Natural killer cell (primary cell): ENCODE results near the gene ZPLD1. TPM values are rescaled to one million over a fixed set of nuclear protein-coding genes. Genes with fewer than 3 reads are reported as not detected.

ENCODE experiments used
- ATAC-seq, 3 donors: fragments of 150-1000 bp in 2 of 3; fragments of 200-7000 bp in 1 of 3; cut with Tn5 transposase; 1 replicate in 1 of 3; 2 replicates in 2 of 3; pipeline ENCODE4 v1.10.0; 2021; ENCODE audit warnings: mild to moderate bottlenecking in 2 of 3, moderate library complexity in 2 of 3
- DNase-seq, 2 donors: peaks; one replicate each; pipeline versions ENCODE4 v3.0.0 to v3.0.0-alpha.2; 2013 to 2021; ENCODE audit warnings: mixed read lengths in 1 of 2
- H3K27ac ChIP-seq: one replicate; pipeline ENCODE4 v1.5.1; 2013; ENCODE audit warnings: mild to moderate bottlenecking, low read length
- H3K27me3 ChIP-seq: one replicate; pipeline ENCODE4 v1.6.1; 2013; ENCODE audit warnings: low read length; ENCODE audit not compliant: control insufficient read depth, insufficient read depth
- H3K36me3 ChIP-seq: one replicate; pipeline ENCODE4 v1.6.1; 2013; ENCODE audit warnings: low read length; ENCODE audit not compliant: control insufficient read depth, insufficient read depth
- H3K4me1 ChIP-seq: one replicate; pipeline ENCODE4 v1.6.1; 2013; ENCODE audit warnings: low read length; ENCODE audit not compliant: control insufficient read depth, insufficient read depth
- H3K4me3 ChIP-seq: one replicate; pipeline ENCODE4 v1.5.1; 2013; ENCODE audit warnings: low read length
- H3K9me3 ChIP-seq: one replicate; pipeline ENCODE4 v1.6.1; 2013; ENCODE audit warnings: low read length; ENCODE audit not compliant: control insufficient read depth, insufficient read depth
- H3K27ac Mint-ChIP-seq, 2 donors: one replicate each; pipeline ENCODE4 v1.8.0; 2022; ENCODE audit warnings: mild to moderate bottlenecking in 2 of 2, mixed read lengths in 2 of 2, moderate library complexity in 1 of 2
- H3K27me3 Mint-ChIP-seq, 2 donors: one replicate each; pipeline ENCODE4 v1.8.0; 2022; ENCODE audit warnings: low read depth in 2 of 2, mixed read lengths in 2 of 2
- H3K36me3 Mint-ChIP-seq: one replicate; pipeline ENCODE4 v1.8.0; 2022; ENCODE audit warnings: mixed read lengths
- H3K4me1 Mint-ChIP-seq, 2 donors: one replicate each; pipeline ENCODE4 v1.8.0; 2022; ENCODE audit warnings: mixed read lengths in 2 of 2
- H3K4me3 Mint-ChIP-seq: one replicate; pipeline ENCODE4 v1.8.0; 2022; ENCODE audit warnings: mild to moderate bottlenecking, moderate library complexity, mixed read lengths
- H3K9me3 Mint-ChIP-seq, 2 donors: one replicate each; pipeline ENCODE4 v1.8.0; 2022; ENCODE audit warnings: mixed read lengths in 2 of 2
- WGBS: methylation state at CpG from one replicate; pipeline ENCODE4 v1.1.7; 2013; ENCODE audit warnings: missing lambda C conversion rate; ENCODE audit not compliant: insufficient coverage; 5-methylcytosine and 5-hydroxymethylcytosine counted together
- intact Hi-C: fragments of 100-400 bp; cut with micrococcal nuclease; formaldehyde crosslinking; loops from one replicate; pipeline ENCODE4 v1.14.2; 2022
- total RNA-seq, 4 donors: library from RNA; stranded (reverse); fragments of 120-200 nt in 1 of 4; gene quantifications; one replicate each; pipeline versions ENCODE4 v1.2.3 to v1.2.4, GENCODE V29; 2013 to 2022
- TF ChIP-seq, protein P1 (sequence below): fragments of 200-600 bp; IDR thresholded peaks from one replicate; pipeline ENCODE4 v1.8.0; 2022; ENCODE audit warnings: antibody characterized with exemption

ZPLD1 gene
- total RNA-seq, 3 donors from 2014 or later (not counting 1 experiment from before 2014, with no cell fraction given) = not detected

DNA sequence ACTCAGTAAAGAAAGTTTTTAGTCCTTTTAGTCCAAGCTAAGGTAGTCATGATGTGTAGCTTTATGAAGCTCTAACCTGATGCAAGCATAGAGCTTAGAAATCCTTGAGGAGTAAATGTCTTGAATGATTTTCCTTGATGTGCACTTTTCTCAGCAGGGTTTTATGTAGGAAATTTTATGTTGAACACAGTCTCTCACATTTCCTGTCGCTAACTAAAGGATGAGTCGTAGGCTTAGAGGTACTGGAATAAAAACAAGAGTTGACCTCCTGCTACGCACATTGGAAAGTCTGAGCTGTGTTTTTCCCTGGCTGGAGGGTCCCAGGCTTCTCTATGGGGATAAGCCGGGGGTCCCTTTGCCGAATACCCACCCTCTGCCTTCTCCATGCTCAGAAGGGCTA lies 34.7 kb upstream of the ZPLD1 start:
- H3K27me3 Mint-ChIP-seq = no peaks in the 10 kb centered on the region
- Histone ChIP-seq H3K36me3 (no peaks in the 10 kb centered on the region), H3K27ac (no peak overlapping the region), H3K4me3 (no peak overlapping the region), H3K9me3 (no peaks in the 10 kb centered on the region), H3K27me3 (no peaks in the 10 kb centered on the region), H3K4me1 (no peaks in the 10 kb centered on the region)
- intact Hi-C loops = no loop called here
- DNase-seq (no peak), ATAC-seq (no peak)
- H3K27ac Mint-ChIP-seq = no peak overlapping the region
- peaks cover 0 to 2% of the 10 kb centered on the region in 2 donors for H3K9me3 Mint-ChIP-seq
- no peaks in the 10 kb centered on the region for H3K4me1 Mint-ChIP-seq
- TF ChIP-seq, protein P1, sequence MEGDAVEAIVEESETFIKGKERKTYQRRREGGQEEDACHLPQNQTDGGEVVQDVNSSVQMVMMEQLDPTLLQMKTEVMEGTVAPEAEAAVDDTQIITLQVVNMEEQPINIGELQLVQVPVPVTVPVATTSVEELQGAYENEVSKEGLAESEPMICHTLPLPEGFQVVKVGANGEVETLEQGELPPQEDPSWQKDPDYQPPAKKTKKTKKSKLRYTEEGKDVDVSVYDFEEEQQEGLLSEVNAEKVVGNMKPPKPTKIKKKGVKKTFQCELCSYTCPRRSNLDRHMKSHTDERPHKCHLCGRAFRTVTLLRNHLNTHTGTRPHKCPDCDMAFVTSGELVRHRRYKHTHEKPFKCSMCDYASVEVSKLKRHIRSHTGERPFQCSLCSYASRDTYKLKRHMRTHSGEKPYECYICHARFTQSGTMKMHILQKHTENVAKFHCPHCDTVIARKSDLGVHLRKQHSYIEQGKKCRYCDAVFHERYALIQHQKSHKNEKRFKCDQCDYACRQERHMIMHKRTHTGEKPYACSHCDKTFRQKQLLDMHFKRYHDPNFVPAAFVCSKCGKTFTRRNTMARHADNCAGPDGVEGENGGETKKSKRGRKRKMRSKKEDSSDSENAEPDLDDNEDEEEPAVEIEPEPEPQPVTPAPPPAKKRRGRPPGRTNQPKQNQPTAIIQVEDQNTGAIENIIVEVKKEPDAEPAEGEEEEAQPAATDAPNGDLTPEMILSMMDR = no peak
- H3K36me3 Mint-ChIP-seq = no peaks in the 10 kb centered on the region
- WGBS = 85% methylated on average over 5 of the region's 5 CpGs
- H3K4me3 Mint-ChIP-seq = no peak overlapping the region

DNA sequence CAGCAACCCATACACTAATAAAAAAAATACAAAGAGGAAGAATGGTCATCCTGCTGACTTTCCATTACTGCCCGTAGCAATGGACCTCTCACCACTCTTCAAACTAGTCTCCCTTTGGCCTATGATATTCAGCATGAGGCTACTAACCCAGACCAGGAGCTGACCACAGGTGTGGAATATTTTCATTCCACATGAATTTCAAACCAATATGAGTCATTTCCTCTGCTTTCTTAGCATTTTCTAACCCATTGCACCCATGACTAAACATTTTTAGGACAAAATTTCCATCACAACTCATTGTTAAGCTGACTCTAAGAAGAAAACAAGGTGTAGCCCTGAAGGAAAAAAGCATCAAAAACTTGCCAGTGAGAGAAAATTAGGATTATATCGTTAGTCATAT lies 34.0 kb upstream of the ZPLD1 start:
- DNase-seq (no peak), ATAC-seq (no peak)
- Mint-ChIP-seq H3K27ac (no peak overlapping the region), H3K9me3 (peaks cover 0 to 2% of the 10 kb centered on the region in 2 donors), H3K4me1 (no peaks in the 10 kb centered on the region), H3K36me3 (no peaks in the 10 kb centered on the region), H3K27me3 (no peaks in the 10 kb centered on the region), H3K4me3 (no peak overlapping the region)
- Histone ChIP-seq H3K9me3 (no peaks in the 10 kb centered on the region), H3K36me3 (no peaks in the 10 kb centered on the region), H3K4me3 (no peak overlapping the region), H3K27ac (no peak overlapping the region), H3K27me3 (no peaks in the 10 kb centered on the region), H3K4me1 (no peaks in the 10 kb centered on the region)
- WGBS = 100% methylated on average over 1 of the region's 2 CpGs
- TF ChIP-seq, protein P1 = no peak
- intact Hi-C loops = no loop called here

DNA sequence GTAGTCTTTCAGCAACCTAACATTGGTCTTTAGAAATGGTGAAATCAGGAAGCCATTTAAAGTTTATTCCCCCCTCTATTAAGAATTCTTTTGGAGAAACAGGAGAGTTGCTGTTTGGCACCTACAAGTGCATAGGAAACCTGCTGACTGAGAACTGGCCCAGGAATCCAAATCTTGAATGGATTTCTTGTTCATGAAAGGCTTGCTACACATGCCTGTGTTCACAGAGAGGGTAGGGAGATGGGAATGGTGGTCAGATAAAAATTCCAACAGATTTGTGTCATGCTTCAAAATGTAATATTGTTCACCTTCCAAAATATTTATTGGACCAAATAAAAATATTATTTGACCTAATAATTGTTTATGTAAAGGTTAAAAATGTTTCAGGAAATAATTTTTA lies 24.2 kb upstream of the ZPLD1 start:
- ATAC-seq = no peak
- Histone ChIP-seq H3K27me3 (no peaks in the 10 kb centered on the region), H3K4me1 (no peaks in the 10 kb centered on the region), H3K9me3 (no peaks in the 10 kb centered on the region), H3K27ac (no peak overlapping the region), H3K4me3 (no peak overlapping the region), H3K36me3 (no peaks in the 10 kb centered on the region)
- H3K27ac Mint-ChIP-seq = no peak overlapping the region
- TF ChIP-seq, protein P1 = no peak
- H3K9me3 Mint-ChIP-seq = no peaks in the 10 kb centered on the region
- no peak overlapping the region for H3K4me3 Mint-ChIP-seq
- no peak for DNase-seq
- no peaks in the 10 kb centered on the region for H3K27me3 Mint-ChIP-seq
- no peaks in the 10 kb centered on the region for H3K36me3 Mint-ChIP-seq
- no peaks in the 10 kb centered on the region for H3K4me1 Mint-ChIP-seq
- intact Hi-C loops = no loop called here

DNA sequence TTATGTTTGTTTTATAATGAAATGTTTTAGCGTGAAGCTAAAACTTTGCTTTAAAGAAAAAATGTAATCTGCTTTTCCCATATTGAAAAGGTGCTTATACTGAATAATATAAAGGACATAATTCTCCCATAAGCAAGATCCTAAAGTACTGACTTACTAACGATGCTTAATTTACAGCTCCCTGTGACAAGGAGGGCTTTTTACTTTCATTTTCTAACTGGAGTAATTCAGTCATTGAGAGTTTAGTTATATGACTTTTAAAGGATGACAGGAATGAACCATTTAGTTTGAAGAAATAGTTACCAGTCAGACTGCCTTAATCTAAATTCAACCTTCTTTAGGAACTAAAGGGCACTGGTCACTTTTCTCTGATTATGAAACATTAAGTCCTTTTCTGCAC lies 19.3 kb upstream of the ZPLD1 start:
- Histone ChIP-seq H3K27ac (no peak overlapping the region), H3K36me3 (no peaks in the 10 kb centered on the region), H3K4me1 (no peaks in the 10 kb centered on the region), H3K9me3 (no peaks in the 10 kb centered on the region), H3K4me3 (no peak overlapping the region), H3K27me3 (no peaks in the 10 kb centered on the region)
- ATAC-seq = no peak
- Mint-ChIP-seq H3K4me3 (no peak overlapping the region), H3K9me3 (no peaks in the 10 kb centered on the region), H3K36me3 (no peaks in the 10 kb centered on the region), H3K27ac (no peak overlapping the region), H3K27me3 (no peaks in the 10 kb centered on the region), H3K4me1 (no peaks in the 10 kb centered on the region)
- DNase-seq = peak in 1 of 2 donors; percentile 3
- no CpG with 5 or more reads among the region's 2 CpGs for WGBS
- TF ChIP-seq, protein P1 = no peak
- intact Hi-C loops = no loop called here
